ENCODE data around the gene AFF3.

The AFF3 gene

DNA sequence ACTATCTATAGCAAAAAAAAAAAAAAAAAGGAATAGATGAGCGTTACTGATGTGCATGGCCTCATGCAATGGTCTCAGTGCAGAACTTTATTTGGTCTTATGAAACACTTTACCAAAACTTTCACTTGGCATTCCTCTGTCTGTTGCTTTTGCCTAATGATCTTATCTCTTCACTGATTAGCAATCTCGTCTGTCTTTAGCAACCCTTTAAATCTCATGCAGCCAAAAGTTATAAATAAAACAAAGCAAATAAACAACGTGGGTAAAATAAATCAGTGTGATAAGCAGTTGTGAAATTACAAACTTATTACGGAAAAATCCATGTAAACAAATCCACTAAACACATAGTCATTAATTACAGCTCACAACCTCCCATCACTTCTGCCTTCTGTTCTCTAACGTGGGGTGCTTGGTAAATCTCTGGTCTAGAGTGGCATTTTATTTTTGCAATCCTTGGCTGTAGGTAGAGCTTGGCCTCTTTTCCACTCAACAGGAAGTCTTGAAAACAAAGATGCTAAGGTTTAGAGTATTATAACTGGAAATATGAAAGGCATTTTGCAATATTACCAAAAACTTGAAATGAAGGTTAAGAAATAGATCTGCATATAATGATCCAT, 288.0 kb downstream of the AFF3 start:
- no peak for DNase-seq (ENCODE audit: low spot score)

DNA sequence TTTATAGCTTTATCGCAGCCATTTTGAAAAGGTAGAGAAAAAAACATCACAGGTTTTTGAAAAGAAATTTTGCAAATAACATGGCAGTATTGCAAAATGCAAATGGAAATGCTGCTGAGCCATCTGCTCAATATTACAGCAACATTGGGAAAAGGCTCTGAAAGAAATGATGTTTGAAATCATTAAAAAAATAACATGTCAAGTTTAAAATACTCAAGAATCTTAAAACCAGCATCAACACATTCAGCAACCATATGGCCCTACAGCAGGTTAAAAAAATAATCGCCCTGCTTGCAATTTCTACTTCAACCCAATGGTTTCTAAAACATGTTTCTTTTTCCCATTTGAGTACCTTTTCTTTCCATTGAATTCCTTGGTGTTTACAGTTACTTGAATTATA, 289.4 kb downstream of the AFF3 start:
- DNase-seq (ENCODE audit: low spot score) = no peak

DNA sequence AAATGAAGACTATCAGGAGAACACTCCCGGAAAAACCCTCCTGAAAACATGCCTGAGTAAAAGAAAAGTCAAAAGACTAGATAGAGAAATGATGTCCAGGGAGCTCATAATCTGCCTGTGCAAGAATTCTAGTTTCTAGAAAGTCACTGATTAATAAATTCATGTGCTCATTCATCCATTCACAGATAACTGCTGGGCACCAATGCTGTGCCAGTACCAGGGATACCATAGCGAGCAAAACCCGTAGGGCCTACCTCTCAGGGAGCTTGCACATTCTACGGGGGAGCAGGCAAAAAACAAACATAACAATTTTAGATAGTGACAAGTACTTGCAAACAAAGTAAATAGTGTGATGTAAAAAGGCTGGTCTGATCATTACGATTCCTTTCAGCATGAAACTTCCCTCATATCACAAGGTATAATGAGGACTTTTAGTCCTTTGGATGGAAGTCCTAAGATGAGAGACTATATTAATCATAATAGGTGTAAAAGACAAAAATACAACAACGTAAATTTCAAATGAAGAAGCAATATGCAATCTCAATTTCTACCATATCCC, 289.9 kb downstream of the AFF3 start:
- no peak for DNase-seq (ENCODE audit: low spot score)

DNA sequence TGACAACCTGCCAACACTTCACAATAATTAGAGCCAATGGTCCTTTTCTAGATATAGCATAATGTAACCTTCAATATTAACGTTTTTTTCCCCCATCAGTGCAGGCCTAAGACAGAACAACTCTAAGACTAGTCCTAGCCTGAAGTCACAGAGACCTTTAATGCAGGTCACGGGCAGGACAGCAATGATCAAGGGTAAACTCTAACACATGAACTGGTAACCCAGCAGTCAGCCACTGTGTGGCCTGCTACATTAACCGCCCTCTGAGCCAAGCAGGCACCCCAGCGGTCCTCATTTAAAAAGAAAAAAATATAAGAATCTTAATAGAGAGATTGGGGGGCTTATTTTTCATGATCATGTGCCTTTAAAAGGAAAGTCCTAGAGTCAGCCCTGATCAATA, 290.6 kb downstream of the AFF3 start:
- DNase-seq (ENCODE audit: low spot score) = no peak

DNA sequence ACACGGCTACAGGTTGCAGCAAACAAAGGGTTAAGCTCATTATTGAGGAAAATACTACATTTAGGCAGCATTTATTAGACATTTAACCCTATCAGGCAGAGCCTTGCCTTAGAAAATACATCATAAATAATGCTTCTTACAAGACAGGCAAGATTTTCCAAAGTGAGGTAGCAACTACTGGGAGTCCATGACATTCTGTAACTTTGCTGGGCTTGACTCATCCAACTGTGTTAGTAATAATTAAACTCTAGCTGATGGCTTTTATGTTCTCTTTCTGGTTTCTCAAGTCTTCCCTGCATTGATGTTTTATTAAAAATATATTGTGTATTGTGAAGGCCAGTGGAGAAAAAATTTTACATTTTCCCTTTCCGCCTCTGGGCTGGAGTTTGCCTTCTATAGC, 291.3 kb downstream of the AFF3 start:
- DNase-seq (ENCODE audit: low spot score) = no peak

DNA sequence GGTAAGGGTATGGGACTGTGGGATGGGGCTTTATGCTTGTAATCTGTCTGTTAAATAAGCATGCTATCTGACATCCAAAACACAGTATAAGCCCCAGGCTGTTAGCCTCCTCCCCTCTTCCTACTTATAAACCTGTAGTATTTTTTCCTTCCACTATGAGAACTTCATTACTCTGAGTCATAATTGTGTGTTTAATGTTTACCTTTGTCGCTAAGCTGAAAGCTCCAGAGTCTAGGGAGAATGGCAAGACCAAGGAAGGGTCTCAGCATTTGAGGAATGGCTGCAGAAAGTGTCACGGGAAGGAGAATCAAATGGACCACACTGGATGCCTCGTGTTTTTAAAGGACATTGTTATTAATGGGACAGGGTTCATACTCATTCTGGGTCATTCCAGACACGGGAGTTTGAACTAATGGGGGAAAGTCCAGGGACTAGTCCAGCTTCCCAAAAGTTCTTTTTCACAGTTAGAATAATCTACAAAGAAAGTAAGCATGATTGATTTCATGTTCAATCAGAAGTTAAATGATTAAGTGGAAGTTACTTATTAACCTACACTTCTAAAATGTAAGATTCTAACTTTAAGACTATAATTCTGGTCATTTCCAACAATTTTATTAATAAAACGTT, 292.2 kb downstream of the AFF3 start:
- DNase-seq (ENCODE audit: low spot score) = no peak

DNA sequence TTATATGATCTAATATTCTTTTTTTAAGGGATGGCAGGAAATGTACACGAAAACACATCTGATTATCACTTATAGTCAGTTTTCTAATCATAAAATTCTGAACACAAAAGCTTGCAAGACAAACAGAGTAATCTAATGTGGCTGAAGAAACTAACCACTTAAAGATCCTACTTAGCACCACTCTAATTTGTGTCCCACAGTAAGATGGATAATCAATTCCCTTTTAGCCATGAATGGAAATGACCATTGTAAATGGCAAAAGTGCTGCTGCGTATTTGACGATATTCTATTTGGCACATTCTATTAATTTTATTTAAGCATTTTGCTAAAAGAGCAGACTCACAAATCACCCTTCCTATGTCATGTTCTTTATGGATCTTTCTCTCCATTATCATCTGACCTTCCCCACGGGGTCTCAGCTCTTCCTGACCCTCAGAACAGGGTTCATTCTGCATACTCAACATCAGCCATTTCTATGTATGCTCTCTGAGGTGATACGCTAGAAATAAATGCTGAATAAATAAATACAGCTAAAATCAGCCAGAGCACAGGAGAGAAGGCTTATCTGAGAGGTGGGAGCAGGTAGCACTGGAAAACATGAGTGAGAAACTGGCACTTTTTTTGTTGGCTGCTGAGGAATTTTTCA, 295.8 kb downstream of the AFF3 start:
- no peak for DNase-seq (ENCODE audit: low spot score)

DNA sequence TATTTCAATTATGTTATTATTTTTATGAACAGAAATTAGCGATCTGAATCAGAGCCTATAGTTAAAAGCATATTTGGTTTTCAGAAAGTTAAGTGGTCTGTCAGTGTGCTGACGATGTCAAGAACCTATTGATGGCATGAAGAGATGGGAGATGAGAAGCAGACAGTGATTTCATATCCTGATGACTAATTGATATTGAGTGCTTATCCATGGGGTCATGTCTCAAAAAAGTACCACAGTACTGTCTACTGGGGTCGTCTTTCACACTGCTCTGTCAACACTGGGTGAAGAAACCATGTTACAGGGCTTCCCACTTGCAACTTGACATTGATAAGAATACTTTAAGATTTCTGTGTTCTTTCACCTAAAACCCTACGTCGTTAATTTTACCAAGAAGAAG, 297.1 kb downstream of the AFF3 start:
- DNase-seq (ENCODE audit: low spot score) = no peak

DNA sequence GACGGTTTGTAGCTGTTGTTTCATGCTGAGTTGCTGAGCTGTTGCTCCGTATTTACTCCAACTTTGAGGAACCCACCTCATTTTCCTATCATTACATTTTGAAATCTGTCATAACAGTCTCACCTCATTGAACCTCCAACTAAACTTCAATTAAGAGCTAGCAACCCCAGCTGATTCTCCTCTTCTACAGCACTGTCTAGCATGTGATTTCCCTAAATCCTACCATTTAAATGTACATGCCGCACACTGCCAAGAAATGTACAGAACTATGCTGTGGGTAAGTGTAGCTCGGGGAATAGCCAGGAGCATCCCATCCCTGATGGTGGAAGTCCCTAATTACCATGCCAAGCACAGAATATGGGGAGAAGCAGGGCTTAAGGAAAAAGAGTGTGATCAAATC, 299.9 kb downstream of the AFF3 start:
- no peak for DNase-seq (ENCODE audit: low spot score)

DNA sequence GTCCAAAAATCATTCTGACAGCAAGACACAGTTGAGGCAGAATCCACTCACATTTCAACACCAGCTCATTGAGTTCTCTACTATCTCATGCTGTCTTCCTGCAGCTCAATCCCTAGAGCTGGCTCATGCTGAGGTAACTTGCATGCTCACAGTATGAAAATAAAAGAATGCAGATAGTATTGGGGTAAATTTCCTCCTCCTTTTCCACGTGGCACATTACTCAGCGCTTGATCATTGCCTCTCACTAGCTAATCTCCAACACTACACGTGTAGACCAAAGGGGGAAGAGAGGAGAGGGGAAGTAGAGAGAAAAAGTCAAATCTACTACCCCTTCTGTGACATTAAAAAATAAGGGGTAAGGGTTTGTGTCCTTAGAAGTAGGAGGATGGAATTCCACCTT, 300.6 kb downstream of the AFF3 start:
- no peak for DNase-seq (ENCODE audit: low spot score)

DNA sequence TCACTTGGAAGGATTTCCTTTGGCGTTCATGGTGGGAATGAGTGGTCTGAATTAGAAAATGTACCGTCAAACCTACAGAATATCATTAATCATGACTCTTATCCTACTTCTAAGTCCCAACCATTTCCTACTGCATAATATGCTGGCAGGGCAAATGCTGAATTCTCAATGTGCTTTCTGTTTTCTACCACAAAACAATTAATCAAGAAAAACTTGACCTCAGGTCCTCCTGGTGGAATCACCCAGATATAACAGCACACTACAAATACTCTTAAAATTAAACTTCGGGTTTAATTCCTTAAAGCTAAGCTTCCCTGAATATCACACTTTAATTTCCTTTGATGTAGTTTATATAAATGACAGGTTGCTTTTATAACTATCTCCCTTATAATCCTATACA, 301.6 kb downstream of the AFF3 start:
- no peak for DNase-seq (ENCODE audit: low spot score)

DNA sequence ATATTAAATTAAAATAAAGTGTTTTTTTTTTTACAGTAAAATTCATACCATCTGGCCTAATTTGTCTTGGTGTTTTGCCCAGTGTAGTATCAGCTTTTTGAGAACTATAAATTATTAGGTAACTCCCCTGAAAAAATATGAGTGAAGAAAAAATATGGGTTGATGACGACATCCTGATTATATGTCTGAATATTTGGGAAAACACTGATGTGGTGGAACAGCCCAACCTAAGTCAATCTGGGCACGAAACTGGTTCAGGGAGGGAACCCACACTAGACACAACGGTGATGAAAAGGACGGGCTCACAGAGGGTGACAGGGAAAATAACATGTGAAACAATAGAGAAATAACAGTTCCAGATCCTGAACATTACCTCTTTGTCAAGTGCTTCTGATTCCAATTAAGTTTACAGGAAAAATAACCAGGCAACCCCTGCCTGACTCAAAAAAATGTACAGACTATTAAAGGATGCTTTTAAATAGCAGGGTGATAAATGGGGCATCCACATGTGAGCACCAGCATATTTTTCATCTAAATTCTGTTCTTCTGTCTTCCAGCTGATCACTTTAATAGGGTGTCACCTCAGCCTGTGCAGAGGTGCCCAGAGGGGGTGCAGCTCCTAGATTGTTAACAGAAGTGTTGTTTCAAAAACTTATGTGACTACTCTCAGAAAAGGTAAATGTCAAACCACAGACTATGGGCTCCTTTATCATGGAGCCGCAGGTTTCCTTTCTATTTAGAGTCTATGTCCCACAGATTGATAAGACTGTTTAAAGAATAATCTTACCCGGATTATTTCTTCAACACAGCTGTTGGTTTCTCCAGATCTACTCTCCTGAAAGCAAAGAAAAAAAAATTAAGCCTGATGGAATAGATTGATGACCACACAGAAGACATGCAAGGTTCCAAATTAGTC, 305.4 kb downstream of the AFF3 start:
- no peak for DNase-seq (ENCODE audit: low spot score)

DNA sequence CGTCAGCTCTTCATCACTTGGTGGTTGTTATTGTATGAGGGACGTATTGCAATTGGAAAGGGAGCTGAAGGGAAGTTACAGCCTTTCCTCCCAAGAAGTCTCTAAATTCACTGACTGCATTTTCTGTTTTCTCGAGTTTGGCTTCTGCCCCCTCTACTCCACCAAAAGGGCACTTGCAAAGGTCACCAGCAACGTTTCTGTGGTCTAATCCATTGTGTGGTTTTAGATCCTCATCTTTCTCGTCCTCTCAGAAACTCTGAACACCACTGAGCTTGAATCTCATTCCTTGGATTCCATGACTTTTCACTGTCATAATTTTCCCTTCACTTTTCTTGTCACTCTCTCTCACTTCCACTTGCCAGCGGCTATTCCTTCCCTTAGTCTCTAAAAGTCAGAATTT, 308.0 kb downstream of the AFF3 start:
- no peak for DNase-seq (ENCODE audit: low spot score)

DNA sequence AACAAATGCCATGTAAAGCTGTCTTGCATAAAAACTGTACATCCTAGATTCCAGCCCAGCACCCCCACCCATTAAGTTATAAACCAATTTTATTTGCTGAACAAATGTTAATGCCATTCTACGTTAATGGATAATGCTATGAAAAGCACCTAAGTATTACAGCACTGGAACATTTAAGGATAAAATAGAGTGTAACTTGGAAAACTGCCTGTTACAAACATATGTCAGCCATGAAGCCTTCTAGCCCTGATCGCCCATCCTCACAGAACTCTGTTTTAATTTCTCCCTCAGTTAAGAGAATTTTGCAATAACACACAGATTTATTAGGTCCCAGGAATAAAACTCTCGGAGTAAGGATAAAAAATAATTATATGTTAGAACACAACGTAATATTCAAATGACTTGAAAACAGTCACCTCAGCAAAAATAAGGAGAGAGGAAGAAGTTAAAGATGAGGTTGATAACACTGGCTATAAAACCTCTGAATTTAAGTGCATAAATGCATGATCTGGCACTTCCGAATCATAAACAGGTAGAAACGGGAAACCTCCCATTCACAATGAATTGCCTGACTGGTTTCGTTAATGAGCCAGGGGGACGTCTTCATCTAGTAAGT, 308.7 kb downstream of the AFF3 start:
- DNase-seq (ENCODE audit: low spot score) = no peak

DNA sequence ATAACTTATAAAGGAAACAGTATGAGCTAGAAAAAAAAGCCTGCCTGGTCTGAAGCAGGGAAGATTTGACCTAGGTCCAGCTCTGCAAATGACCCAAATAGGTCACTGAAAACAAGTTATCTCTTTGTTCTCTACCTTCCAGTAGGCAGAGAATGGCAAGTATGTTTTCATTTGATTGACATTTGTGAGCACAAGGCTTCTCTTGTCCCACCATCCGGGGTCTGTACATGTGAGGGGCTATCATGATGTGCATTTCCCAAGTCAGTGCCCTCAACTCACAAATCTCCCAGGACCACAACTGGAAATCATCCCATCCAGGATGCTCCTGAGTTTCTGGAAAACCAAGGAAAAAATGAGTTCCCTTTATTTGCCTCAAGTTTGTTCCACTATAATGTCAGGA, 309.5 kb downstream of the AFF3 start:
- DNase-seq (ENCODE audit: low spot score) = no peak

DNA sequence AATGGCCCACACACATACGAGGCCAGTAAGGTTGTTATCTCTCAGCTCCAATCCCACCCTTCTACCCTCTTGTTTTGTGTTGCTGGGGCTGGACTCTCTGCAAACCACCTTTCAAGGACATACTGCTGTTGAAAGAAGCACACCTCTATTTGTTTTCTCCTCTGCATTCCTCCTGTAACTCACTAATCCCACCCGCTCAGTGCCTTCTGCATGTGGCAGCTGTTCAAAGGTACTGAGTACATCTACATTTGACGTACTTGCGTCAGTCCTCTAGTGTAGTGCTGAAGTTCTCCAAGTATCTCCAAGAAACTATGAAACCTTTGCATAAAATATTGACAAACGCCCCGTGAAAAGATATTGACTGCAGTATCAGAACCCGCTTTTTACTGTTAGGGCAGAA, 310.6 kb downstream of the AFF3 start:
- DNase-seq (ENCODE audit: low spot score) = no peak

DNA sequence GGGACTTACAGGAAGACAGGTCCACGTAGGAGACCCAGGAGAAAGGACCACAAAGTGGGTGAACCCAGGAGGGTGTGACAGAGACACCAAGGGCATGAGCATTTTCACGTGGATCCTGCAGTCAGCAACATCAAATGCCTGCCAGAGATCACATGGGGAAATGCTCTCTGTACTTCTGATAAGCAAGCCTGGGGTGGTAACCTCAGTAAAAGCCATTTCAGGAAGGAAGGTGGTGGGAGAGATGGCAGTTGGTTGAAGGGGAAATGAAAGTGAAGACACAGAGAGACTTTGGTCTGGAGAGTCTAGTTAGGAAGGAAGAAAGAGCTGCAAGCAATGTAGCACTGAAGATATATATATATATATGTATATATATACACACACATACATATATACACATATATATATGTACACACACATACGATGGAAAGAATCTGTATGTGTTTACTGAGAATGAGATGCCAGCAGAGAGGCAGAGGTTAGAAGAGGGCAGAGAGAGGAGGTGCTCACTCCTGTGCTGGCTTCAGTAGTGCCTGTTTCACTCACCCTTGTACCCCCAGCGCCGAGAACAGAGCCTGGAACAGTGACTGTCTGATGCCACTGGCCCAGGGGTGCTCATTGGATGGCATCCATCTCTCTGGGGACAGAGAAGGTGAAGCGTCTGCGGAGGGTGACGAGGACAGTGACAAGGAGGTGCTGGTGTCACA, 314.9 kb downstream of the AFF3 start:
- no peak for DNase-seq (ENCODE audit: low spot score)

DNA sequence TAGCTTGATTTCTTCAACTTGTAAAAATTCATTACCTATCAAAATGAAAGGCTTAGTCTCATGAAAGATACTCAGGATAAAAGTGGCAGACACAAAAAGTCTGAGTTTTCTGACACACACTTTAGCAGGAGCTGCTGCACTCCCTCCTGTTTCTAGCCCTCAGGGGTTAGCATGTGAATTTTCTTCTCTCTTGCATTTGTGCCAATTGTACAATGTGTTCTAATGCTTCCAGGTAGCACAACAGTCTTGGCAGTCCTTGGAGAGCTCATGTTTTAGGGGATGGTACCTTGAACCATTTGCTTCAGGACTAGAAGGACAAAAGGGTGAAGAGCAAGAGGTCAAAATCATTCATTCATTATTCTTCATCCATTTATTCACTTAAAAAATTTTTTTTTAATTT, 316.8 kb downstream of the AFF3 start:
- no peak for DNase-seq (ENCODE audit: low spot score)

DNA sequence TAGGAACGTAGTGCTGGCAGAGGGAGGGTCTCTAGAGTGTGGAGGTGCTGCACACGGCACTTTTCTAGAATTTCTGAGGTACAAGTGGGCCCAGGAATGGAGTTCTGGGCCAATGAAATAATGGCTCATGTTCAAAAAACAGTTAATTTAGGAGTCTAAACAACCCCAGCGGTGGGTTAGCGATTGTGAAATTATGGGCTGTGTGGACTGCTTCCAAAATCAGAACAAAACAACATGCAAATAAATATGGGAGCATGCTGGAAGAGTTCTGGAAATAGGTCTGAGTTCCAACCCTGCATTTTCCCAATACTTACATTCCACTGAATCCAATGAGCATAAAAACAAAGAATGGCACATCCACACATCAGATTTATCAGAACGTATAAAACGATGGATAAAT, 317.6 kb downstream of the AFF3 start:
- no peak for DNase-seq (ENCODE audit: low spot score)

DNA sequence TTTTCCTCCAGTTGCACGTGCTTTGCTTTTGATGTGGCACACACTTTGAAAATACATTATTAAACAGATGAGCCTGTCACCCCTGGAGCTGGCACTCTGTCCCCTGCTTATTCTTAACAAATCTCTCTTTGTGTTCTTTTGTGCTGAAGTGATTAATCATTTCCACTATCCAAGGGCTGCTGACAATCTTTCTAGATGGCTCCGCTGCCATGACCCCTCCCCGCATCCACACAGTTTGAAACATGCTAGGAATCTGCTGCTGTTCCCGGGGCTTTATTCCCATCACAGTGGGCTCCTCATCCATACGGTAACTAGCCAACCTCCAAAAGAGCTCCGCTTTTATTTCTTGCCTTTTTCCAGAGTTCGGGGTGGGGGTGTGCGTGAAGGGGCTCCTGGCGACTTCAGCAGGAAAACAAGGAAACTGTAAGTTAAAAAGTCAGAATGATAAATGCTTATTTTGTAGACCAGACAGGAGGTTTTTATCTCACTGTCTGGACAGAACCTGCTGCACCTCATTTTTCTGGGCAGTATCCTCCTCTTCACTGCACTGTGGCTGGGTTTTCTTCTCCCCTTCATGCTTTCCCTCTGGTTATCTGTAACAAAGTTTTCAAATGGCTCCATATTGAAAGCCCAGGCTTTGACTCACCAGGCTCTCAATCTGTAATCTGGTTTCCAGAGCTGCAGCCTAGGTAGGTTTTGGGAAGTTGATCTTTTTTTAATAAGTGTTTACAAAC, 319.7 kb downstream of the AFF3 start:
- DNase-seq (ENCODE audit: low spot score) = no peak

DNA sequence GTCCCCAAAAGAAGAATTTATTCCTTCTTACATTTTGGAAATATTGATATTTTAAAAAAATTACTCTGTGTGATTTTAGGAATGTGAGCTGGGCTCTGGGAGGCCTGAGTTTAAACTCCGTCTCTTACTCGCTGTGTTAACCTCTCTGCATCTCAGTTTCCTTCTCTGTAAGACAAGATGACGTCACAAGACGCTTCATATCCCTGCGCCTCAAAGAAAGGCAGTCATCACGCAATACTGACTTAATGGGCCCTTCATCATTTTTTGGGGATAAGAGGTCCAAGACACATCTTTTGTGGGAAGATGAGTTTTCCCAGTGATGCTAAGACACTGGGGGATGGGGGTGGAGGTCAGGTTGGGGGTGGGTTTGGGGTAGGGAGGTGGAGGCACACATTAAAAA, 320.4 kb downstream of the AFF3 start:
- no peak for DNase-seq (ENCODE audit: low spot score)
